Thyroid gland (tissue), 4 donors: Measurements from ENCODE around the gene THAP4.

ENCODE experiments used
- CTCF ChIP-seq, 6 experiments: fragments of 200-600 bp in 3 of 6; fragments of 450-650 bp in 3 of 6; sonication (generic) in 3 of 6; IDR thresholded peaks; one replicate each; pipeline ENCODE4 v1.5.1; 2016 to 2019; ENCODE audit warnings: antibody characterized with exemption in 6 of 6, mild to moderate bottlenecking in 2 of 6, inconsistent platforms in 1 of 6, moderate library complexity in 1 of 6
- POLR2A ChIP-seq, 2 donors: fragments of 450-650 bp; IDR thresholded peaks; one replicate each; pipeline ENCODE4 v1.6.1; 2017; ENCODE audit warnings: antibody characterized with exemption in 2 of 2, mild to moderate bottlenecking in 2 of 2, moderate library complexity in 1 of 2

- TF ChIP-seq CTCF (IDR thresholded peaks at IDR 0.05) (no peak), POLR2A (IDR thresholded peaks at IDR 0.05) (no peak)
Observed at GRCh38 chr2:241564596-241565410, 72.2 kb downstream of the THAP4 start.
